GM12875 (cell line): ENCODE results near the gene TUBG1.
A peak's percentile ranks its signal among the peaks of the same experiment; 100 is the strongest.

Experiments used
- H3K4me3 ChIP-seq: one replicate; pipeline ENCODE4 v1.5.1; 2011; ENCODE audit warnings: low read depth, low read length, control low read depth
- TF ChIP-seq, protein P1 (sequence below): IDR thresholded peaks from 2 replicates; pipeline ENCODE4 v1.5.1; 2011; ENCODE audit warnings: low read depth, mild to moderate bottlenecking, control low read depth, inconsistent platforms, low read length, moderate library complexity, borderline replicate concordance; ENCODE audit not compliant: insufficient read depth

TUBG1 gene

DNA sequence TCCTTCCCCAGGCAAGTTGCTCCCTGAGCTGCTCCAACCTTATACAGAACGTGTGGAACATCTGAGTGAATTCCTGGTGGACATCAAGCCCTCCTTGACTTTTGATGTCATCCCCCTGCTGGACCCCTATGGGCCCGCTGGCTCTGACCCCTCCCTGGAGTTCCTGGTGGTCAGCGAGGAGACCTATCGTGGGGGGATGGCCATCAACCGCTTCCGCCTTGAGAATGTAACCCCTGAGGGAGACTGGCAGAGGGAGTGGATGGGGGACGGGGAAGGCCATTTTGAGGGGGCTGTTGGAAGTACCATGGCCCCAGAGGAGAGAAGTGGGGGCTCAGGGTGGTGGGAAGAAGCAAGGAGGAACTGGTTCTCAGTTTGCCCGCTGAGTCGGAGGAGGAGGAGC, 45.5 kb upstream of the TUBG1 start:
- no peak overlapping the region for H3K4me3 ChIP-seq
- TF ChIP-seq, protein P1, sequence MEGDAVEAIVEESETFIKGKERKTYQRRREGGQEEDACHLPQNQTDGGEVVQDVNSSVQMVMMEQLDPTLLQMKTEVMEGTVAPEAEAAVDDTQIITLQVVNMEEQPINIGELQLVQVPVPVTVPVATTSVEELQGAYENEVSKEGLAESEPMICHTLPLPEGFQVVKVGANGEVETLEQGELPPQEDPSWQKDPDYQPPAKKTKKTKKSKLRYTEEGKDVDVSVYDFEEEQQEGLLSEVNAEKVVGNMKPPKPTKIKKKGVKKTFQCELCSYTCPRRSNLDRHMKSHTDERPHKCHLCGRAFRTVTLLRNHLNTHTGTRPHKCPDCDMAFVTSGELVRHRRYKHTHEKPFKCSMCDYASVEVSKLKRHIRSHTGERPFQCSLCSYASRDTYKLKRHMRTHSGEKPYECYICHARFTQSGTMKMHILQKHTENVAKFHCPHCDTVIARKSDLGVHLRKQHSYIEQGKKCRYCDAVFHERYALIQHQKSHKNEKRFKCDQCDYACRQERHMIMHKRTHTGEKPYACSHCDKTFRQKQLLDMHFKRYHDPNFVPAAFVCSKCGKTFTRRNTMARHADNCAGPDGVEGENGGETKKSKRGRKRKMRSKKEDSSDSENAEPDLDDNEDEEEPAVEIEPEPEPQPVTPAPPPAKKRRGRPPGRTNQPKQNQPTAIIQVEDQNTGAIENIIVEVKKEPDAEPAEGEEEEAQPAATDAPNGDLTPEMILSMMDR, result no peak

GRCh38 chr17:42564815-42565522, 44.5 kb upstream of the TUBG1 start:
- TF ChIP-seq, protein P1, result no peak
- H3K4me3 ChIP-seq, result no peak overlapping the region

GRCh38 chr17:42565523-42566214, 43.8 kb upstream of the TUBG1 start:
- H3K4me3 ChIP-seq, result no peak overlapping the region
- TF ChIP-seq, protein P1, result no peak

DNA sequence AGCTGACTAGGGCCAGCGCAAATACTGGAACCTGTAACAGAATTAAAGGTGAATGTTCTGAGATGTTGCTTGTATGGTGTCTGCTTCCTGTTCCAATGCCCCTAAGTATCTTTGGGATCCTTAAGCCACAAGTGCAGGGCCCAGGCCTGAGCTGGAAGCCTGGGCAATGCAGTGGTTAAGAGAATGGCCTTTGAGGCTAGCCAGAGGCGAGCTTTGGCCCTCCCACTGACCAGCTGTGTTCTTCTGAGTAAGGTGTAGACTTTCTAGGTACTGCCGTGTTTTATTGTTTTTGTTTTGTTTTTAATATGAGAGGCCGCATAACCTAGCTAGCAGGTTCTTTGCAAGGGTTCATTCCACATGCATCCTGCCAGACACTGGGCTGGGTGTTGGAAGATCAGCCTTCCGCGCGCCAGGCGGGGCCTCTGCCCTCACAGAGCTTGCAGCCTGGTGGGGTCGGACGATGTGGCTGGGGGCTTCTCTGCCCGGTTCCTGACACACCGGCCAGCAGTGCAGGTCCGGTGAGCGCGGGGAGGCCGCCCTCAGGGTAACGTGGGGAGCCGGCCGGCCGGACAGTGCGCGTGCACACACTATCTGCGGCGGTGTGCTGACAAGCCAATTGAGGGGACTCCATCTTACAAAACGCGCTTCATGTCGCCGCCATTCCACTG, 43.1 kb upstream of the TUBG1 start:
- TF ChIP-seq, protein P1, result no peak

DNA sequence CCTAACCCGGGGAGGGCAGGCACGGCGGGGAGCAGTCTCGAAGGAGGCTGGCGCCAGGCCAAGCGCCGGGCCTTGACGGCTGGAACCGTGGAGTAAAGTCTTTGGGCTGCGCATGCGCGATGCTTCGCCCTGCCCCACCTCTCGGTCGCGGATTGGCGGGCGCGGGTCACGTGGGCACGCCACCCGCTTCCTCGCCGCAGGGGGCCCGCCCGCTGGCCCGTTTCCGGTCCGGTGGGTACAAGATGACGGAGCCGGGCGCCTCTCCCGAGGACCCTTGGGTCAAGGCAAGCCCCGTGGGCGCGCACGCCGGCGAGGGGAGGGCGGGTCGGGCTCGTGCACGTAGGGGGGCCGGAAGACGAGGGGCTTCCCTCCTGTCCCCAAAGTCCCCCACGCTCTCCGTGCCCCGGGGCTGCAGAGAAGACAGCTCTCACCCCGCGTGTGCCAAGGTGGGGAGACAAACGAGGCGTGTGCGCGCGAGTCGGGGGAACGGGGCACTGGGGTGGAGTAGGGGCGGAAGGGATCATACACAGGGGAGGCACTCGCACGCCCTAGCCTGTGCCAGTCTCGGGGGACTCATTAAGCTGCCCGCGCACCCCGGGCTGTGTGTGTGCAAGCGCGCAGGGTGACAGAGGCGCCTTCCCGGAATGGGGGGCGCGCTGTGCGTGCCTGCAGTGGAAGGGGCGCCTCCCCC, 42.5 kb upstream of the TUBG1 start, which contains the start of gene MLX:
Gene MLX, plus strand, starts transcription at position 218 of the 691 bp plus-strand sequence. Its CDS starts 25 bp downstream, at position 243.
- peak within 1 kb of the TSS; percentile 82 for H3K4me3 ChIP-seq
- TF ChIP-seq, protein P1, result no peak

More for the DNA sequence above, 43.1 kb upstream of the TUBG1 start:
- peak overlapping the region; percentile 82 for H3K4me3 ChIP-seq

GRCh38 chr17:42568341-42569111, 41.0 kb upstream of the TUBG1 start:
- TF ChIP-seq, protein P1, result no peak
- H3K4me3 ChIP-seq, result no peak overlapping the region
